ENCODE data around the gene SYT7.
"Not testable (repeated sequence)": the region's sequence is repeated elsewhere in the genome, so short reads cannot be mapped to it uniquely, and the experiment has no call there.

SYT7 gene, protein sequence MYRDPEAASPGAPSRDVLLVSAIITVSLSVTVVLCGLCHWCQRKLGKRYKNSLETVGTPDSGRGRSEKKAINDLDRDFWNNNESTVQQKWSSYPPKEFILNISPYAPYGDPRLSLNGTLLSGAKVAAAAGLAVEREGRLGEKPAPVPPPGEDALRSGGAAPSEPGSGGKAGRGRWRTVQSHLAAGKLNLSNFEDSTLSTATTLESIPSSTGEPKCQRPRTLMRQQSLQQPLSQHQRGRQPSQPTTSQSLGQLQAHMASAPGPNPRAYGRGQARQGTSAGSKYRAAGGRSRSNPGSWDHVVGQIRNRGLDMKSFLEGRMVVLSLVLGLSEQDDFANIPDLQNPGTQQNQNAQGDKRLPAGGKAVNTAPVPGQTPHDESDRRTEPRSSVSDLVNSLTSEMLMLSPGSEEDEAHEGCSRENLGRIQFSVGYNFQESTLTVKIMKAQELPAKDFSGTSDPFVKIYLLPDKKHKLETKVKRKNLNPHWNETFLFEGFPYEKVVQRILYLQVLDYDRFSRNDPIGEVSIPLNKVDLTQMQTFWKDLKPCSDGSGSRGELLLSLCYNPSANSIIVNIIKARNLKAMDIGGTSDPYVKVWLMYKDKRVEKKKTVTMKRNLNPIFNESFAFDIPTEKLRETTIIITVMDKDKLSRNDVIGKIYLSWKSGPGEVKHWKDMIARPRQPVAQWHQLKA

GRCh38 chr11:61581030-61581928 lies at the start of gene SYT7:
Gene SYT7, minus strand, starts transcription at chr11:61581076. Its CDS starts 256 bp downstream, at chr11:61580820.
- DNase-seq = peak; percentile 48

GRCh38 chr11:61630089-61630488 lies 49.2 kb upstream of the SYT7 start:
- DNase-seq = no peak

- DNase-seq = no peak
These were observed 48.4 kb upstream of the SYT7 start for GRCh38 chr11:61629082-61629833.

GRCh38 chr11:61628662-61628970 lies 47.7 kb upstream of the SYT7 start:
- no peak for DNase-seq

DNA sequence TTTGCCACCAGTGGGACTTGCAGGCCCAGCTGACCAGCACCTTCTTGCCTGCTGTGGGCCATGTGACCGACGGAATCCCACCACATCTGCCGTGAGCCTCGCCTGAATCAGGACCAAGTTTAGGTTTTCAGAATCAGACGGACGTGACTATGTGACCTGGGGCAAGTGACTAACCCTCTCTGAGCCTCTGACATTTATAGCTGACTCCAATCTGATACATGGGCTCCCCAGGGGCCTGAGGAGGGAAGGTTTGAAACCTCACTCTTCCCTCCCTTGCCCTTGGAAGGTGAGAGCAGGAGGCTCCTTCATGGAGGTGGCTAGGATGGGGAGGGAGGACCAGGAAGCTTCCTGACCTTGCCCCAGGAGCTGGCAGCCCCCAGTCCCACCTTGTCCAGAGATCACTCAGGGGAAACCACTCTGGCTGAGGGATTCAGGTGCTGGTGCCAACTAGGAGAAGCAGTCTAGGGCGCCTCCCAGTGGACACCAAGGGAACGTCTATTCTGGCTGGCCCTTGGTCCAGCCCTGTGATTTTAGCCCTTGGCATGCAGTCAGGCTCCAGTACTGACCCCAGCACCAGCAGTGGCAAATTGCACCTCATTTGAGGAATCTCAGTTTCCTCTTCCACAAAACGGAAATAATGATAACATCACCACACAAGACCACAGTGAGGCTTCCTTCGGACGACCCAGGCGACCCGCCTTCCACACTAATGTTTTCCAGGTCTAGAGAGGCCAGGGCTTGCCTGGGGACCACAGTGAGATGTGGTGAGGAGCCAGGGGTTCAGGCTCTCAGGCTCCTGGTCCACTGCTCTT lies 47.2 kb upstream of the SYT7 start:
- DNase-seq = no peak

- peak; percentile 22 for DNase-seq
These were observed 45.9 kb upstream of the SYT7 start for GRCh38 chr11:61626580-61627380.

- no peak for DNase-seq
These were observed 44.6 kb upstream of the SYT7 start for GRCh38 chr11:61625525-61625924.

DNA sequence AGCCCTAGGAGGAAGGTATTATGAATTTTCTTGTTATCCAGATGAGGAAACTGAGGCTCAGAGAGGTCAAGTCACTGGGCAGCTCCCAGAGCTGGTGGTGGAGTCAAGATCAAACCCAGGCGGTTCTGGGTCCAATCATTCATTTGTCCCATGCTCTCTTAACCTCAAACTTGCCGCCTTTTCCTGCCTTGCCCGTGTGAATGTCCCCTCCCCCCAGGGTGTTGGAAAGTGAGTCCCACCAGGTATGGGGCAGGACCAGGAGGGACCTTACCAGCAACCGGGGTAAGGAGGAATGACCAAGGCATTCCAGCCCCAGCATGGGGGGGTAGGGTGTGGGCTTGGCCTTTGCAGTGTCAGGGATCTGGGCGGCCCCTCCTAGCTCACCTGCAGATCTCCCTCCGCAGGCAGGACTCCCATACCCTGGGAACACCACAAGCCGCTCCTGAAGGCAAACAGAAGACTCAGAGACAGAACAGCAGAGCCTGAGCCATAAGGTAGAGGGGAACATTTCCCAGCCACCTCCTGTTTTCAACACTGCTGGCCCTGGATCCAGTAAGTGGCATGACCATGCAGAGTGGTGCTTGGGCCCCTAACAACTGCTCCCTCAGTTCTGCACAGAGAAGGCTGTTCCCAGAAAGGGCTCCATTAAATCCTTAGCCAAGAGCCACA lies 41.2 kb upstream of the SYT7 start:
- DNase-seq = no peak

GRCh38 chr11:61619471-61620226 lies 38.8 kb upstream of the SYT7 start:
- no peak for DNase-seq

DNA sequence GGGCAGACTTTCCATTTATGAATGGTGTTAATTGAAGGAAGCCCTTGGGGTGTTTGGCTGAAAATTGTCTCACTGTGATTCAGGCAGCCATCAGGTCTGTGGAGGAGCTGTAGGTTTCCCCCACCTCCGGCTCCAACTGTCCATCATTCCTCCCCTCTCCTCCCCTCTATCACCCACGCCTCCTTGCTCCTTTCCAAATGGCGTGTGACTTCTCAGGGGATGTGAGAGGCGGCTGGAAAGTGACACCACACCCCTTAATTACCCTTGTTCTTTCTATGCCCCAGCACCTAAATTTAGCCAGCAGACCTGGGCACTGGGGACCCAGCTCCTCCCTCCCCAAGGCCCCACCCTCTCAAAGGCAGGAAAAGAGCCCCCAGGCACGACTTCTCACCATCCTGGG lies 38.1 kb upstream of the SYT7 start:
- no peak for DNase-seq

- no peak for DNase-seq
These were observed 36.6 kb upstream of the SYT7 start for GRCh38 chr11:61617515-61617914.

GRCh38 chr11:61616434-61616833 lies 35.6 kb upstream of the SYT7 start:
- no peak for DNase-seq

DNA sequence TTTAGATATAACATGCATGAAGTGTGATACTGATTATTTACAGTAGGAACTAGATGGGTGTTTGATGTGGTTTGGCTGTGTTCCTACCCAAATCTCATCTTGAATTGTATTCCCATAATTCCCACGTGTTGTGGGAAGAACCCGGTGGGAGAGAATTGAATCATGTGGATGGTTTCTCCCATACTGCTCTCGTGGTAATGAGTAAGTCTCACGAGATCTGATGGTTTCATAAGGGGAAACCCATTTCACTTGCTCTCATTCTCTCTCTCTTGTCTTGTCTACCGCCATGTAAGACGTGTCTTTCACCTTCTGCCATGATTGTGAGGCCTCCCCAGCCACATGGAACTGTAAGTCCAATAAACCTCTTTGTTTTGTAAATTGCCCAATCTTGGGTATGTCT lies 33.9 kb upstream of the SYT7 start:
- DNase-seq = not testable (repeated sequence)

- no peak for DNase-seq
These were observed 33.0 kb upstream of the SYT7 start for GRCh38 chr11:61613870-61614269.

DNA sequence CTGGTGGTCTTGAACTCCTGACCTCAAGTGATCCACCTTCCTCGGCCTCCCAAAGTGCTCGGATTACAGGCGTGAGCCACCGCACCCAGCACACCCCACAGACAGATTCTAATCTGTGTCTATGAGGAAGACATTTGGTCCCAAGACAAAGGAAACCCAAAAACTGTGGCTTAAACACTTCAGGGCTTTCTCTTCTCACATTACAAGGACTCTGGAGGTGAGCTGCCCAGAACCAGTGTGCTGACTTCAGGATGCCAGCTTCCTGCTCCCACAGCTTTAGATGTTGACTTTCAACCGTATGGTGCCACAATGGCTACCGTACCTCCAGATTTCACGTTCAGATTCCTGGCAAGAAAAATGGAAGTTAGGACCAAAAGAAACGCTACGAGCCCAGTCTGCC lies 32.2 kb upstream of the SYT7 start:
- DNase-seq = no peak

GRCh38 chr11:61611309-61611708 lies 30.4 kb upstream of the SYT7 start:
- no peak for DNase-seq

- no peak for DNase-seq
These were observed 30.0 kb upstream of the SYT7 start for GRCh38 chr11:61610905-61611304.

DNA sequence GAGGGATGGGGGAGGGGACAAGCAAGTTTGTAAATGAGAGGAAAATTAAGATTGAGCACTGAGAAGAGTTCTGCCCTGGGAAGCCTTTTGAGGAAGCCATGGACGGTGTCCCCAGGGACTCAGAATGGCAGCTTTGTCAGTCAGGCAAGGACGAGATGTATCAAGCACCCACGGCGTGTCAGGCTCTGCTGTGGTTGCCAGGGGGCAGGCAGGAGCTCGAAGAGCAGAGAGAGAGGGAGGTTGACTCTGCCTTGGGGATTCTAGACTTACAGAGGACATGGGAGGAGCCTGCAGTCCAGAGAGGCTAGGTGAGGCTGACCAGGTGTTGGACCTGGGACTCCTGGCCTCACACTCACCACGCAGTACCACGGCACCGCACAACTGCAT lies 29.1 kb upstream of the SYT7 start:
- DNase-seq = no peak
